ENCODE measurements around the gene ANO1.

The ANO1 gene

GRCh38 chr11:70061734-70062133, 16.4 kb upstream of the ANO1 start:
- peaks cover 4% of the 10 kb centered on the region; the same call in 1 of the 2 replicates for H3K9me3 ChIP-seq (ENCODE audit: insufficient read depth, low read length)
- H3K27ac ChIP-seq (ENCODE audit: low read length) = no peak overlapping the region
- TF ChIP-seq EZH2phosphoT487 (IDR thresholded peaks at IDR 0.05; ENCODE audit: low read depth) = no peak
- no peak for TF ChIP-seq CTCF (IDR thresholded peaks at IDR 0.05; ENCODE audit: low read depth, low read length)
- H3K79me2 ChIP-seq (ENCODE audit: low read length) = no peaks in the 10 kb centered on the region
- no peaks in the 10 kb centered on the region for H3K4me1 ChIP-seq (ENCODE audit: low read length)
- H4K20me1 ChIP-seq (ENCODE audit: insufficient read depth, low read length) = no peaks in the 10 kb centered on the region
- no peak overlapping the region for H2AFZ ChIP-seq (ENCODE audit: low read depth, low read length)
- no peaks in the 10 kb centered on the region for H3K36me3 ChIP-seq (replicated peaks; ENCODE audit: low read depth, low read length)
- H3K4me3 ChIP-seq (ENCODE audit: low read length) = no peak overlapping the region
- peaks cover 14% of the 10 kb centered on the region; the same call in 1 of the 2 replicates for H3K27me3 ChIP-seq (ENCODE audit: low read depth, low read length)
- no peak overlapping the region for H3K4me2 ChIP-seq (ENCODE audit: low read length)
- H3K9ac ChIP-seq (ENCODE audit: low read length) = no peak overlapping the region

- TF ChIP-seq EZH2phosphoT487 (IDR thresholded peaks at IDR 0.05; ENCODE audit: low read depth) (no peak), CTCF (IDR thresholded peaks at IDR 0.05; ENCODE audit: low read depth, low read length) (no peak)
- no peak overlapping the region for H3K4me3 ChIP-seq (ENCODE audit: low read length)
- H3K4me2 ChIP-seq (ENCODE audit: low read length) = no peak overlapping the region
- no peak overlapping the region for H3K9ac ChIP-seq (ENCODE audit: low read length)
- H3K27ac ChIP-seq (ENCODE audit: low read length) = no peak overlapping the region
- H2AFZ ChIP-seq (ENCODE audit: low read depth, low read length) = no peak overlapping the region
- H4K20me1 ChIP-seq (ENCODE audit: insufficient read depth, low read length) = no peaks in the 10 kb centered on the region
- H3K79me2 ChIP-seq (ENCODE audit: low read length) = no peaks in the 10 kb centered on the region
- H3K4me1 ChIP-seq (ENCODE audit: low read length) = no peaks in the 10 kb centered on the region
- H3K9me3 ChIP-seq (ENCODE audit: insufficient read depth, low read length) = no peaks in the 10 kb centered on the region
- no peaks in the 10 kb centered on the region for H3K36me3 ChIP-seq (replicated peaks; ENCODE audit: low read depth, low read length)
- peaks cover 20% of the 10 kb centered on the region for H3K27me3 ChIP-seq (ENCODE audit: low read depth, low read length)
Observed at GRCh38 chr11:70063121-70063520, 15.0 kb upstream of the ANO1 start.

GRCh38 chr11:70063555-70063954, 14.6 kb upstream of the ANO1 start:
- Histone ChIP-seq H3K27me3 (ENCODE audit: low read depth, low read length) (peaks cover 24% of the 10 kb centered on the region), H3K4me3 (ENCODE audit: low read length) (no peak overlapping the region), H3K4me2 (ENCODE audit: low read length) (no peak overlapping the region), H3K9ac (ENCODE audit: low read length) (no peak overlapping the region), H2AFZ (ENCODE audit: low read depth, low read length) (no peak overlapping the region), H3K27ac (ENCODE audit: low read length) (no peak overlapping the region), H3K79me2 (ENCODE audit: low read length) (no peaks in the 10 kb centered on the region), H4K20me1 (ENCODE audit: insufficient read depth, low read length) (no peaks in the 10 kb centered on the region), H3K4me1 (ENCODE audit: low read length) (no peaks in the 10 kb centered on the region), H3K9me3 (ENCODE audit: insufficient read depth, low read length) (no peaks in the 10 kb centered on the region), H3K36me3 (replicated peaks; ENCODE audit: low read depth, low read length) (no peaks in the 10 kb centered on the region)
- TF ChIP-seq CTCF (IDR thresholded peaks at IDR 0.05; ENCODE audit: low read depth, low read length) (no peak), EZH2phosphoT487 (IDR thresholded peaks at IDR 0.05; ENCODE audit: low read depth) (no peak)

- no peak overlapping the region for H2AFZ ChIP-seq (ENCODE audit: low read depth, low read length)
- no peaks in the 10 kb centered on the region for H3K79me2 ChIP-seq (ENCODE audit: low read length)
- no peaks in the 10 kb centered on the region for H3K9me3 ChIP-seq (ENCODE audit: insufficient read depth, low read length)
- H4K20me1 ChIP-seq (ENCODE audit: insufficient read depth, low read length) = no peaks in the 10 kb centered on the region
- H3K9ac ChIP-seq (ENCODE audit: low read length) = no peak overlapping the region
- no peak overlapping the region for H3K4me3 ChIP-seq (ENCODE audit: low read length)
- peaks cover 30% of the 10 kb centered on the region for H3K27me3 ChIP-seq (ENCODE audit: low read depth, low read length)
- TF ChIP-seq CTCF (IDR thresholded peaks at IDR 0.05; ENCODE audit: low read depth, low read length) (no peak), EZH2phosphoT487 (IDR thresholded peaks at IDR 0.05; ENCODE audit: low read depth) (no peak)
- H3K4me2 ChIP-seq (ENCODE audit: low read length) = no peak overlapping the region
- no peaks in the 10 kb centered on the region for H3K36me3 ChIP-seq (replicated peaks; ENCODE audit: low read depth, low read length)
- H3K27ac ChIP-seq (ENCODE audit: low read length) = no peak overlapping the region
- no peaks in the 10 kb centered on the region for H3K4me1 ChIP-seq (ENCODE audit: low read length)
Observed at GRCh38 chr11:70064008-70064725, 13.9 kb upstream of the ANO1 start.

All from OCI-LY3 (cell line).